NCI-H2081 treated with DMSO at 0.1 percent for 48 hours (cell line): ENCODE data around the gene PODNL1.

Experiments
- DNase-seq: peaks from one replicate; lab custom pipeline; 2025; lab: John Stamatoyannopoulos, UW

Gene PODNL1, protein sequence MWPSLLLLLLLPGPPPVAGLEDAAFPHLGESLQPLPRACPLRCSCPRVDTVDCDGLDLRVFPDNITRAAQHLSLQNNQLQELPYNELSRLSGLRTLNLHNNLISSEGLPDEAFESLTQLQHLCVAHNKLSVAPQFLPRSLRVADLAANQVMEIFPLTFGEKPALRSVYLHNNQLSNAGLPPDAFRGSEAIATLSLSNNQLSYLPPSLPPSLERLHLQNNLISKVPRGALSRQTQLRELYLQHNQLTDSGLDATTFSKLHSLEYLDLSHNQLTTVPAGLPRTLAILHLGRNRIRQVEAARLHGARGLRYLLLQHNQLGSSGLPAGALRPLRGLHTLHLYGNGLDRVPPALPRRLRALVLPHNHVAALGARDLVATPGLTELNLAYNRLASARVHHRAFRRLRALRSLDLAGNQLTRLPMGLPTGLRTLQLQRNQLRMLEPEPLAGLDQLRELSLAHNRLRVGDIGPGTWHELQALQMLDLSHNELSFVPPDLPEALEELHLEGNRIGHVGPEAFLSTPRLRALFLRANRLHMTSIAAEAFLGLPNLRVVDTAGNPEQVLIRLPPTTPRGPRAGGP

DNA sequence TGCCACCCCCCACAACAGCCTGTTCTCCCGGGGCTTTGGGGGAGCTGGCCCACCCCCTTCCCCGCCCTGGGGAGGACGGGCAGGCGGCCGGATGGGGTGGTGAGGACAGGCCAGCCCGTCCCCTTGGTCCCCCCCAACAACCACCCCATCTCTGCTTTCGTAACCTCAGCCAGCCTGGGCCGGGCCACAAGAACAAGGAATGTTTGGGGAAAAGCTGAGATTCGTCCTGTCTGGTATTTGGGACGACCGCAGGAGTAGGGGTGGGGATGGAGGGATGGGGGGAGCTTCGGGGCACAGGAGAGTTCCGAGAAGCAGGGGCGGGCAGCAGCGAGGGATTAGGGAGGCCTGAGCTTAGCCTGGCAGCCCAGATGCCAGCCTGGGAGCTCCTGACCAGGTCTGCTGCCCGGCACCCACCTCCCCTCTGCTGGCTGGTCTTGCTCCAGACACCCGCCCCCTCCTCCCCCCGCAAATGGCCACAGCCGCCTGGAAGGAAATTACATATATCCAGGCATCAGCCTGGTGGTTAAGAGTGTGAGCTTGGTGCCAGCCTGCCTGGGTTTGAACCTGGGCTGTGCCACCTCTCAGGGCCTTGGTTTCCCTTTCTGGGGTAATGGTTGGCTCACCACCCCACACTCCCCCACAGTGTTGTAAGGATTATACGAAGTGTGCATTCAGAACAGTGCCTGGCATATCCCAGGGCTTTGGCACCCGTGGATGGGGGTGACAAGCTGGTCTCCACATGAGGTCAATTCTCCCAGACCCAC lies at the start of gene PODNL1:
TSS of gene PODNL1 (minus strand) at position 117 of the 764 bp plus-strand sequence. CDS start 236 bp downstream, outside the sequence.
- no peak for DNase-seq

DNA sequence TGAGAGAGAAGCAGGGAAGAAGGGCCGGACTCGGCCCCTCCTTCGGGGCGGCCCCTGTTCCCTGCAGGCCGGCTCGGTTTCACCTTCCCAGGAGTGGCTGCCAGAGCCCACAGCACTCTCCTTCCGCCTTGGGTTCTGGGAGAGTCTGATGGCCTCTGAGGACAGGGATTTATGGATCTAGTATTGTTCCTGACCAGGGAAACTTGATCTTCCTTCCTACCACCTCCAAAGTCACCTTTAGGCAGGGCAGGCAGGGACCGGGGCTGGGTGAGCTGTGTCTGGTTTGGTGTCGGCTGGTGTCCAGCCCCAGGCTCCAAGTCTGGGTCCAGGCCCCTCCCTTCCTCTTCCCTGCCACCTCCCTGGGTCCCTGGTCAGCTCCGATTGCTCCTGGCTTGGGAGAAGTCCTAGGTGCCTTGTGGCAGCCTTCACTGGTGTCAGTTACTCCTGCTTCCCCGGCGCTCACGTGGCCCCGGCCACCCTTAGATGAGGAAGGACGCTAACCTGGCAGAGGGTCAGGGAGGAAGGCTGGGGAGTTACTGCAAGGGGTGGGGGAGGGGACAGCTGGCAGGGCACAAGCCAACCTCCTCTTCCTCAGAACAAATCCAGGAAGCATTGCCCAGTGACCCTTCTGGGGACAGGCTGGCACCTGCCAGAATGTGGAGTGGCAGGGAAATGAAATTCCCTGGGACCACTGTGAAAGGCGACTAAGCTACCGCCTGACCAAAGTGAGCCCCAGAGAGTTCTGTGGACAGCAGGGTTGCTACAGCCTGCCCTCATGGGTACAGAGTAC lies 49.1 kb upstream of the PODNL1 start:
- no peak for DNase-seq

DNA sequence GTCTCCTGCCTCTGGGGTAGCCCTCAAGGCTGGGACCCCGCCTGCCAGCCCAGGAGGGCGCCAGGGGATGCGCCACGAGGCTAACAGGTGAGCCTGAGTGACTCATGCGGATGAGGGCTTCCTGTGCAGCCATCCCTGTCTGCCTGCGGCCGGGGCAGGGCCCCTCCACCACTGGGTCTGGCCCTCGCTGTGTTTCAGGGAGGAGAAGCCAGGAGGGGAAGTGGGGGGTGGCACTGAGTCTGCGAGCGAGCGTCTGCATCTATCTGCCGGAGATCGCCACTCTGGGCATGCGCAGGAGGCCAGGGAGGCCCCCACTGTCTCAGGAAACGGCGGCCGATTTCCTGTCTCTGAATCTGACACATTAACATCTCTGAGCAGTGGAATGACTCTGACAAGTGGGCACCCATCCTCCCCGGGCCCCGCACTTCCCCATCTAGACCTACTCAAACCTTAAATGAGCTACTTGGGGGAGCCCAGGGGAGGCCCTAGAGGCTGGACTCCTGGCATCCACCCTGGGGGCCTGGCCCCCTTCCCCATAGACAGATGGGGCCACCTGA lies 48.2 kb upstream of the PODNL1 start:
- DNase-seq = no peak

DNA sequence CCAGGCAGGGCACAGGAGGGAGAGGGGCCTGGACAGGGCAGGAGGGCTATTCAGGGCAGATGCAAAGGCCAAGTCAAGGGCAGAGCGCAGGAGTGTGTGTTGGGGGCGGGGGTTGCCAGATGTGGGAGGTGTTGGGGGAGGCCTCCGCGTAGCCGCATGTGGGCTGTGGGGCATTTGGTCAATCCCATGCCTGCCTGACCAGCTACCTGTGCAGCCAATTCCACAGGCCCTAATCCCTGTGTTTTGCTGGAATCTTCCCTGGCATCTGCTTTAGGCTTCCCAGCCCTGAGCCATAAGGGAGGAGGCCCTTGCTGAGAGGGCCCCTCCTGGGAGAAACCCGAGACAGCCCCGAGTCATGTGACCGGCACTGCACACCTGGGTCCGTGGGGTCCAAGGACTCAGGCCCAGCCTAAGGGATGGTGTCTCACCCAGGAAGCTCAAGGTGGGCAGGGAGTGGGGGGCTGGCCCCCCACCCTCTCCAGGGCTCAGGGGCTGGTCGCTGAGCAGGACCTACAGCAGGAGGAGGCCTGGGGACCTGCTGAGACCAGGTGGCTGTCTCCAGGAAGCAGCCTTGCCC lies 47.6 kb upstream of the PODNL1 start:
- no peak for DNase-seq

DNA sequence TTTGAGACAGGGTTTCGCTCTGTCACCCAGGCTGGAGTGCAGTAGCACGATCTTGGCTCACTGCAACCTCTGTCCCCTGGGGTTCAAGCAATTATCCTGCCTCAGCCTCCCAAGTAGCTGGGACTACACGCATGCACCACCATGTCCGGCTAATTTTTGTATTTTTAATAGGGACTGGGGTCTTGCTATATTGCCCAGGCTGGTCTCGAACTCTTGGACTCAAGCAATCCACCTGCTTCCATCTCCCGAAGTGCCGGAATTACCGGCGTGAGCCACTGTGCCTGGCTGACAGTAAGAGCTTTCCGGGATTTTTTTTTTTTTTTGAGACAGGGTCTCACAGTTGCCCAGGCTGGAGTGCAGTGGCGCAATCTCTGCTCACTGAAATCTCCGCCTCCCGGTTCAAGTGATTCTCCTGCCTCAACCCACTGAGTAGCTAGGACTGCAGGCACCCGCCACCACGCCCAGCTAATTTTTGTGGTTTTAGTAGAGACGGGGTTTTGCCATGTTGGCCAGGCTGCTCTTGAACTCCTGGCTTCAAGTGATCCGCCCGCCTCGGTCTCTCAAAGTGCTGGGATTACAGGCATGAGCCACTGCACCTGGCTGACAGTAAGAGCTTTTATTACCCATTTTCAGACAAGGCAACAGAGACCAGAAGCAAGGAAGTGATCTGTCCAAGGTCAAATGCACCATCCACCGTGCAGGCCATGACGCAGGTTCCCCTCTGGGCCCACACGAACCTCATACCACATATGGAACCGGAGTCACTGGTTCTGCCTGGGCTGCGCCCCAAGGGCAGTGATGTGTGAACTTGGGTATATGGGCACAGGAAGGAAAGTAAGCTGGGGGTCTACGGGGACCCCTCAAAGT lies 46.9 kb upstream of the PODNL1 start:
- no peak for DNase-seq

DNA sequence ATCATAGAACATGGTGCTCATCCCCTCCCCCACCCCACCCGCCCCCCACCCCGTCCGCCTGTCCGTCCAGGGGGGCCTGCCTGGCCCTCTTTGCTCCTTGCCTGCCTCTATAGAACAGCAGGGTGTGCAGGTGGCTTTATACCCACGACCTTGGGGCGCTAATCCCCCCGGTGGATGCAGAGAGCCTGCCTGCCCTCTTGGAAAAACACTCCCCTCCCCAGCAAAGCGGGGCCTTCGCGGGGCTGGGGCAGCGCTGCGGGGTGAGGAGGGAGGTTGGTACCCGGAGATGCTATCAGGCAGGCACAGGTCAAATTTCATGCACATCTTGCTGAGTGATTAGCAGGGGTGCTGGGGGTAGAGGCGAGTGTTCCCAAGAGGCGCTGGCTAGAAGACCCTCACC lies 46.0 kb upstream of the PODNL1 start:
- no peak for DNase-seq

DNA sequence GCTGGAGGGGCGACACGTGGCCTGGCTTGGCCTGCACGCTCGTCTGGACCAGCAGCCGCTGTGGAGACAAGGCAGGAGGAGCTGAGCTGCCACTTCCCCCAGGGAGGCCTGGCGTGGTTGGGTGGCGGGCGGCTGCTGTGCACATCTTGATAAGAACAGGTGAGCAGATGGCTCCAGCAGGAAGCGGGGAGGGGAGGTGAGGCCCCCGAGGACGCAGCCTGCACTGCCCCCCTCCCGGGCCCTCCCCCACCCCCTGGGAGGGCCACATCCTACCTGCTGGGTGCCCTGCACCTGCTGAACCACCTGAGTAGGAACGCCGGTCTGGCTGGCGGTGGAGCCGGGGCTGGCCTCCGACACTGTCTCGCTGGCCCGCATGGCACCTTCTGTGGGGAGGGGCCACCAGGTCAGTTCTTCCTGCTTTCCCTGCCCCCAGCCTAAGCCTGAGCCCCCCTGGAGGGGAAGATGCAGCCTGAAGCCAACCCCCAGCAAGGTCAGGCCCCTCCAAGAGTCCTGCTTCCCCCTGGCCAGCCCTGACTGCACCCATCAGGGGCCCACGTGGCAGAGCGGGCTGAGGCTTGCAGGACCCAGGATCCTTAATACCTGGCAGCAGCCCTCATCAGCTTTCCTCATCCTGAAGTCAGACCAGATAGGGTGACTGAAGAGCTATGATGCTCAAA lies 45.1 kb upstream of the PODNL1 start:
- DNase-seq = peak; percentile 20

DNA sequence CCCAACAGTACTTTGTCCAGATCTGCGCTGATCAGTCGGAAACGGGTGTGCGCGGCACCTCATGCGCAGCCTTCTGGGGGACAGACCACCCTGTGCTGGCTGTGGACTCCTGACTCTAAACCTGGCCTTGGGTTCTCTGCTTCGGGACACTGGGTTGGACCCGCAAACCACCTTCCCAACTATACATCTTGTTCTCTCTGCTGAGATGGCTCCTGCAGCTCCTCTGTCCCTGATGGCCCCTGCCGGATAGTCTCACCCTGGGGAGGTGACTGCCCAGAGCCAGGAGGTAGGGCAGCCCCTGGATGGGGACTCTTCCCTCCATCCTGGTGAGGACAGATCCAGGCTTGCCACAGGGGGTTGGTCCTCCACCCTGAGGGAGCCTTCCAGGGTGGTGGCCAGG lies 44.6 kb upstream of the PODNL1 start:
- no peak for DNase-seq

DNA sequence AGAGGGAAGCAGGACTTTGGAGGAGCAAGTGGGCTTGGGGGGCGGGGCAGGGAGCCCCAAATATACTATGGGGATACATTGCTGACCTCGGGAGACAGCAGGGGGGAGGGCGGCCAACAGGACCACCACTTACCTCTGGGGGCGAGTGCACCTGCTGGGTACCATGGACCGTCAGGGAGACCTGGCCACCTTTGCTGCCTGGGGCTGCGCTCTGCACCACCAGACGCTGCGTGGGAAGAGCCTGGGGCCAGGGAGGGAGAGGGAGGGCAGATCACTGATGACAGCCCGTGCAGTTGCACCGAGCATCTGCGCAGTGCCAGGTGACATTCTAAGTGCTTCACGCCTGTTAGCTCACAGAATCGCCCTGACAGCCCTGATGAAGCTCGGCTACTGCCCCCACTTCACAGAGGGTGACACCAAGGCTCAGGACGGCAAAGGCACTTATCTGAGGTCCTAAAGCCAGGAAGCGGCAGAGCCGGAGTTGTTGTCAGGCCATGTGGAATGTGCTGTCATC lies 43.8 kb upstream of the PODNL1 start:
- DNase-seq = no peak

DNA sequence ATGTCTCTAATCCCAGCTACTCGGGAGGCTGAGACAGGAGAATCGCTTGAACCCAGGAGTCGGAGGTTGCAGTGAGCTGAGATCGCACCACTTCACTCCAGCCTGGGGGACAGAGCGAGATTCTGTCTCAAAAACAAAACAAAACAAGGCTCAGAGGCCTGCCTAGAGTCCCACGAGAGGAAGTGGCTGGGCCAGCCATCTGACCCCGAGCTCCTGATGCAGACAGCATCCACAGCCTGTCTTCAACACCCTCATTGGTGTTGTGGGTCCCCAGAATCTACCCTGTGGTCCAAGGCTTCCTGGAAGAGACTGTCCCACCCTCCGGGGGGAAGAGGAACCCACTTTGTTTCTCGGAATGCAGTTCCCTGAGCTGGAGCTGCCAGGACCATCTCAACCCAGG lies 43.2 kb upstream of the PODNL1 start:
- DNase-seq = no peak

DNA sequence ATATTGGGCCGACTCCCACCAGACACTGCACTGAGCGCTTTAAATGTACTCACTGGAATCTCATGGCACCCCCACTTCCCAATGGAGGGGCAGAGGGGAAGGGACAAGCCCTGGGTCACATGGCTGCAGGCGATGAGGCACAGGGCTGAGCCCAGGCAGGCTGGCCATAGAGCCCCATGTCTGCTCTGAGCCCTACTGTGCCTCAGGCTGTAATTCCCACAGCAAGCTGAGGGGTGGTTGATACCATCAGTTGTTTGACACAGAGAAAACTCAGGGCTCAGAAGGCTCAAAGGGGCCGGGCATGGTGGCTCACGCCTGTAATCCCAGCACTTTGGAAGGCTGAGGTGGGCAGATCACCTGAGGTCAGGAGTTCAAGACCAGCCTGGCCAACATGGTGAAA lies 42.8 kb upstream of the PODNL1 start:
- DNase-seq = no peak

DNA sequence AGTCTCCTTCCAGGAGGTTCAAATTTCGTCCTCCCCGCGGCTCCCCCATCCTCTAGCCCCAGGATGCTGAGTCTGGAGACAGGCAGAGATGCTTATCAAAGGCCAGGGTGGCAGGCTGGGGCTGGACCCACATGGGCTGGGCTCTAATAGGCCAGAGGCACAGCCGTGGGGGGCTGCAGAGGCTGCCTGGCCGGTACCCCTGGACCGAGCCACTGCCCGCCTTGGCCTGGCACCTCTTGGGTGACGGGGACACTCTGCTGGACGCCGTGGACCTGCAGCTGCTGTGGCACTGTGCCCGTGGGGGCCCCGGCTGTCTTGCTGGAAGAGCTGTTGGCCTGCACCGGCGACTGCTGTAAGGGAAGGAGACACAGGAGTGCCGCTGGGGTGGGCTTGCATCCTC lies 42.1 kb upstream of the PODNL1 start:
- no peak for DNase-seq

DNA sequence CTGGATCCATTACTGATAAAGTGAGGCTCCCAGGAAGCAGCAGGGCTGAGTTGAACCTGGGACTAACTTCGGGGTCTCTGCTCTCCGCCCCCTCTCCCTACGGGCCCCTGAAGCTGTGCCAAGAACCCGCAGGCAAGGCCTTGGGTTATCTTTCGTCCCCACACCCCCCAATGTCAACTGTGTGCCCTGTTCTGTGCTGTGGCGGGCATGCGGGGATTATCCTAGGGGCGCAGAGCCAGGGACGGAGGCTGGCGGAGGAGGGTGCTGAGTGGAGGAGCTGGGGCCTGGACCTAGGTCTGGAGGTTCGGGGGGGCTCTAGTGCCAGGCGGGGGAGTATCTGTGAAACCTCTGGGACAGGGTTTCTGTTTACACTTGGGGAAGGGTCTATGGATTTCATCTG lies 41.5 kb upstream of the PODNL1 start:
- no peak for DNase-seq

DNA sequence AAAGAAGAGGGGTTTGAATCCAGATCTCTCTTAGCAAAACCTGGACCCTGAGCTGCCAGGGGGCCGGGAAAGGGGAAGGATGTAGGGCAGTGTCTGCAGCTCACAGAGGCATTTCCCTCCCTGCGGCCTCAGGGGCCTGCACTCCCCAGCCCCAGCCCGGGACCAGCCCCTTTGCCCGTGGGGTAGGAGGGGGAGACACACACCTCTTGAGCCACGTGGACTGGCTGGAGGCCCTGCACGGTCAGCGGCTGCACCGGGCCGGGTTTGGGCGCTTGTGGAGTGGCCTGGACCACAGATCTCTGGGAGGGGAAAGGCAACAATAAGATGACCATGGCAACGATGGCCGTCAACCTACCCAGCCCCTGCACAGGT lies 41.0 kb upstream of the PODNL1 start:
- DNase-seq = no peak

DNA sequence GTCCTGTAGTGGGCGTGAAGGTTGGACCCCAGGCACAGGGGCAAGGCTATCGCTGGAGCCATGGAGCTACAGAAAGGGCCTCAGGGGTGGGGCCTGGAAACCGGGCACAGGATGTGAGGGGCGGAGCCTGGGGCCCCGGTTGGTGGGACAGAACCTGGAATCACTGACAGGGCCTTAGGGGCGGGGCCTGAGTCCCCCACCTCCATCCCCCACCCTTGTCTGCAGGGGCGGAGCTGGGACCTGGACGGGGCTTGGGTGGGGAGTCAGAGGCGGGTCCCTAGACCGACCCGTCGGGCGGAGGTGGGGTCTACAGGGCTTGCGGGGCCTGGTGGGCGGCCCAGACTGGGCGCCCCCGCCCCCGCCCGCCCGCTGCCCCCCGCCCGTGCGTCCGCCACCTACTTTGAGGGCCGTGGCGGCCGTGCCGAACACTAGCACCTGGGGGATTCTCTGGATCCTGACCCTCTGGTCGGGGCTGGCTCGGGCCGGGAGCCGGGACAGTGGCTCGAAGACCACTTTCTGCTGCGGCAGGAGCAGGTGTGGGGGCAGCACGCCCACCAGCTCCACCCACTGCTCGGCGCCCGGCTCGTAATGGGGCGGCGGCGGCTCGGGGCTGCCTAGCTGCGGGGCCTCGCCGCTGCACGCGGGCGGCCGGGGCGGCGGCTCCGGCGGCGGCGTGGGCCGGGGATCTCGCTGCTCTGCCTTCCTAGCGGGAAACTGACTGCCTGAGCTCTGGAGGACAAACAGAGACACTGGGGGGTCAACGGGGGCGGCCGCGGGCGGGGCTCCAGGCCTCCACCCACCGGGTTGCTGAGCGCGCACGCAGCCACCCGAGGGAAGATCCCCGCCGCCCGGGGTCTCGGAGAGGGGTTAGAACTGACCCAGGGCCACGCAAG lies 40.4 kb upstream of the PODNL1 start:
- no peak for DNase-seq

DNA sequence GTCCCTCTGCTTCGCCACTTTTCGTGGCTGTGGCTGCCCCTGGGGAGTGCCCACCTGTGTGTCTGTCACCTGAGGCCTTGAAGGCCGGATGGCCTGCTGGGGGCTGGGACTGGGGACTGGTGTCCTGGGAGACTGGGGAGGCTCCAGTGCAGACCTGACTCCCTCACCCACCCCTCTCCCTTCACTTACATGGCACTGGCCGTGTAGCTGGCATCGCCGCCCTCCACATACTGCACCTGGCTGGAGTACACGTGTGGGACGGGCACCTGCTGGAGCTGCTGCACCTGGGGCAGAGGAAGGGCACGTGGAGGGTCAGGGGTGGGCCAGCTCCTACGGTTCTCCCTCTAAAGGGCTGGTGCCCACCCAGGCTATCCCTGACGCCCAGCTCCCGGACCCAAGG lies 39.6 kb upstream of the PODNL1 start:
- no peak for DNase-seq

DNA sequence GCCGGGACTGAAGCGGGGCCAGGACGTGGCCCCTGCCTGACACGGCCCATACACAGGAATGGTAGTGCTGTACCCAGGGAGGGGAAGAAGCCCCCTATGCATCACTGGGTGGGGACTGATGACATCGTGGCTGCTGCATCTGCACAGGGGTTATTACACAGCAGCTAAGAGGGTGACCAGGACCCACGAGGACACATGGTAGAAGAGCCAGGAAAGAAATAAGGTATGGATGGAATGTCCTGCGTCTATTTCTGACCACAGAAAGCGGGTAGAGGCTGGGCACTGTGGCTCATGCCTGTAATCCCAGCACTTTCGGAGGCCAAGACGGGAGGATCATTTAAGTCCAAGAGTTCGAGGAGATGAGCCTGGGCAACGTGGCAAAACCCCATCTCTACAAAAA lies 38.2 kb upstream of the PODNL1 start:
- DNase-seq = no peak

DNA sequence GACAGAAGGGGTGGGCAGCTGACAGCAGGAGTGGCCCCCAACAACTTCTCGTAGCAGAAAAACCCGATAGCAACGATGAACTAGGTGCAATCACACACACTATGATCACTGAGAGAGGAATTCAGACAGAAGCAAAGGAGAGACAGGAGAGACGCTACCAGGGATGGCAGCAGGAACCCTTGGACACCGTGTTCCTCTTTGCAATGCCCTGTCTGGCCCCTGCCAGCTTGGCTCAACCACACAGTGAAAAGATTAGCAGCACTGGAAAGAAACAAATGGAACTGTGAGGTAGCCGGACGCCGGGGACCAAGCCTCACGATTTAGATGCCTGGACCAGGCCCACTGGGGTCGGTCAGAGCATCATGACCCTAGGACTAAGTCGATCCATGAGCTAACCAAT lies 37.7 kb upstream of the PODNL1 start:
- no peak for DNase-seq

DNA sequence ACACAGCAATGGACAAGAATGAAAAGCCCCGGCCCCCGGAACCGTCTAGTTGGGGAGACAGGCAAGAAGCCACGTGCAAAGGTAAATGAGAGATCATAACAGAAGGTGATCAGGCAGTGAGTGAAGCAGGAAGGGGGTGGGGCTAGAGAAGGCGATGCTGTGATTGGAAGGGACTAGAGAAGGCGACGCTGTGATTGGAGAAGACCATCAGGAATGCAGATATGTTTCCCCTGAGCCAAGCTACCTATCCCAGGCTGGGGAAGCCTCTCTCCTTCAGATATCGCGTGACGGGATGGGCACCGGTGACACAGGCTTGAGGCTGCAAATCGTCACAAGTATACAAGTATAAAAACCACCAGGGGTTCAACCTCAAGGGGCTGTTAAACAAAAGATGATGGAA lies 35.9 kb upstream of the PODNL1 start:
- DNase-seq = no peak
